GM12878 (cell line): ENCODE data around the gene TMEM89. TPM values are rescaled to one million over a fixed set of nuclear protein-coding genes. Genes with fewer than 3 reads are reported as not detected.

ENCODE experiments used
- ATAC-seq: fragments of 200-7000 bp; cut with Tn5 transposase; 3 replicates; pipeline ENCODE4 v1.9.1; 2020; ENCODE audit warnings: mild to moderate bottlenecking, moderate library complexity
- BruUV-seq: library from RNA; stranded (reverse); fragments of 400-500 nt; replicated peaks from 2 replicates; lab custom pipeline; 2021; lab: Mats Ljungman, UMichigan
- CTCF ChIA-PET: fragments of 300-600 bp; sonication (Branson Sonifier 250); formaldehyde crosslinking; extraction: SDS; loops from one replicate; lab custom pipeline; 2021; ENCODE audit warnings: inconsistent platforms; lab: Yijun Ruan, JAX
- POLR2A ChIA-PET: fragments of 350-600 bp; formaldehyde crosslinking; extraction: SDS; loops from one replicate; lab custom pipeline; 2021; ENCODE audit warnings: inconsistent platforms; lab: Charles Lee
- RAD21 ChIA-PET: fragments of 300-600 bp; sonication (Branson Sonifier 250); formaldehyde crosslinking; loops from one replicate; lab custom pipeline; 2023; ENCODE audit warnings: antibody characterized with exemption; ENCODE audit not compliant: unreplicated experiment; lab: Charles Lee
- SMC1A ChIA-PET: fragments of 300-600 bp; sonication (Branson Sonifier 250); formaldehyde crosslinking; loops from one replicate; lab custom pipeline; 2023; ENCODE audit not compliant: unreplicated experiment, uncharacterized antibody; lab: Charles Lee
- DNase-seq: peaks from one replicate; pipeline ENCODE4 v3.0.0-alpha.2; 2011; ENCODE audit warnings: low read depth, low spot score
- FAIRE-seq: peaks from 3 replicates; lab custom pipeline; 2011; peaks lifted over from hg19 to GRCh38; lab: Jason Lieb, UNC
- H2AFZ ChIP-seq: 2 replicates; pipeline ENCODE4 v1.6.0; 2011; ENCODE audit warnings: low read depth, low read length, control low read depth; ENCODE audit not compliant: control insufficient read depth
- H3K27ac ChIP-seq: 2 replicates; pipeline ENCODE4 v1.5.1; 2011; ENCODE audit warnings: control low read depth; ENCODE audit not compliant: control insufficient read depth, insufficient read depth
- H3K27me3 ChIP-seq, 2 experiments: replicated peaks in 1 of 2; 2 replicates each; pipeline versions ENCODE4 v1.6.0 to v1.6.1; 2011; ENCODE audit warnings: low read length in 1 of 2; ENCODE audit not compliant: control insufficient read depth in 2 of 2, insufficient read depth in 2 of 2
- H3K36me3 ChIP-seq, 2 experiments: 2 replicates each; pipeline ENCODE4 v1.5.1; 2011; ENCODE audit warnings: low read length in 1 of 2; ENCODE audit not compliant: control insufficient read depth in 2 of 2, insufficient read depth in 2 of 2
- H3K4me1 ChIP-seq: 2 replicates; pipeline ENCODE4 v1.6.1; 2011; ENCODE audit warnings: mild to moderate bottlenecking, low read length, moderate library complexity, mixed read lengths; ENCODE audit not compliant: control insufficient read depth, insufficient read depth
- H3K4me2 ChIP-seq: 2 replicates; pipeline ENCODE4 v1.6.0; 2011; ENCODE audit warnings: control low read depth; ENCODE audit not compliant: control insufficient read depth, insufficient read depth
- H3K4me3 ChIP-seq: fragments of 200-600 bp; sonication (generic); 2 replicates; pipeline ENCODE4 v1.5.1; 2016
- H3K79me2 ChIP-seq: 2 replicates; pipeline ENCODE4 v1.6.0; 2011; ENCODE audit warnings: low read length; ENCODE audit not compliant: control insufficient read depth, insufficient read depth
- H3K9ac ChIP-seq: 2 replicates; pipeline ENCODE4 v1.8.0; 2011; ENCODE audit warnings: low read length, control low read depth, mixed read lengths; ENCODE audit not compliant: control insufficient read depth, insufficient read depth
- H3K9me3 ChIP-seq: replicated peaks from 3 replicates; pipeline ENCODE4 v1.5.1; 2011; ENCODE audit warnings: mild to moderate bottlenecking, low read length; ENCODE audit not compliant: control insufficient read depth, insufficient read depth
- H4K20me1 ChIP-seq: 2 replicates; pipeline ENCODE4 v1.6.0; 2011; ENCODE audit not compliant: control insufficient read depth, insufficient read depth
- CREM ChIP-seq: IDR thresholded peaks from 2 replicates; pipeline ENCODE4 v1.6.1; 2014; ENCODE audit warnings: antibody characterized with exemption, low read depth
- CUX1 ChIP-seq: IDR thresholded peaks from 2 replicates; pipeline ENCODE4 v1.6.1; 2012; ENCODE audit warnings: improper control_type of control experiment, low read depth, low read length; ENCODE audit not compliant: insufficient replicate concordance
- DPF2 ChIP-seq: fragments of 450-650 bp; IDR thresholded peaks from 2 replicates; pipeline ENCODE4 v1.6.1; 2017; ENCODE audit warnings: mild to moderate bottlenecking
- FOXK2 ChIP-seq: fragments of 450-650 bp; IDR thresholded peaks from 2 replicates; pipeline ENCODE4 v1.6.1; 2017; ENCODE audit warnings: mild to moderate bottlenecking, moderate library complexity
- MTA2 ChIP-seq: fragments of 450-650 bp; IDR thresholded peaks from 2 replicates; pipeline ENCODE4 v1.6.1; 2016; ENCODE audit warnings: low read depth, mild to moderate bottlenecking, moderate library complexity
- NFIC ChIP-seq: IDR thresholded peaks from 2 replicates; pipeline ENCODE4 v1.6.1; 2012; ENCODE audit warnings: low read depth, mild to moderate bottlenecking, inconsistent platforms, low read length, moderate library complexity
- POLR2A ChIP-seq: IDR thresholded peaks from 2 replicates; pipeline ENCODE4 v1.6.1; 2011; ENCODE audit warnings: low read depth, mild to moderate bottlenecking, low read length
- RFX5 ChIP-seq: IDR thresholded peaks from 2 replicates; pipeline ENCODE4 v1.6.1; 2011; ENCODE audit warnings: low read depth, low read length, improper control_type of control experiment
- SIX5 ChIP-seq: IDR thresholded peaks from 2 replicates; pipeline ENCODE4 v1.6.1; 2011; ENCODE audit warnings: mild to moderate bottlenecking, low read depth, low read length, moderate library complexity; ENCODE audit not compliant: severe bottlenecking
- SMAD1 ChIP-seq: fragments of 450-650 bp; IDR thresholded peaks from 2 replicates; pipeline ENCODE4 v1.6.1; 2018; ENCODE audit warnings: mild to moderate bottlenecking, low read depth; ENCODE audit not compliant: partially characterized antibody
- YBX1 ChIP-seq: fragments of 450-650 bp; IDR thresholded peaks from 2 replicates; pipeline ENCODE4 v1.6.1; 2016; ENCODE audit warnings: antibody characterized with exemption
- ZZZ3 ChIP-seq: IDR thresholded peaks from 2 replicates; pipeline ENCODE4 v1.6.1; 2011; ENCODE audit warnings: low read depth; ENCODE audit not compliant: control insufficient read depth, insufficient read length
- WGBS: methylation state at CpG from one replicate; pipeline ENCODE4 v1.1.6; 2016; ENCODE audit warnings: low lambda C conversion rate; ENCODE audit not compliant: insufficient replicate concordance, insufficient coverage; ENCODE audit errors: missing lambda C conversion rate; 5-methylcytosine and 5-hydroxymethylcytosine counted together
- in situ Hi-C: fragments of 300-500 bp; cut with MboI; formaldehyde crosslinking; loops from 9 replicates; pipeline ENCODE4 v1.14.3; 2018; ENCODE audit warnings: mixed read lengths
- intact Hi-C: fragments of 100-400 bp; cut with micrococcal nuclease; formaldehyde crosslinking; loops from one replicate; pipeline ENCODE4 v1.14.2; 2022; ENCODE audit not compliant: unreplicated experiment
- polyA plus RNA-seq, 11 experiments: library from polyadenylated mRNA; depleted of rRNA in 4 of 11; unstranded in 6 of 11; stranded (reverse) in 5 of 11; fragments of >200 nt; fragmentation: Nextera tagmentation in 4 of 11; fragmentation: Illumina TruSeq in 1 of 11; extraction: Ambion mirVana in 4 of 11; extraction: Trizol in 1 of 11; gene quantifications; 1 replicate in 1 of 11; 2 replicates in 10 of 11; pipeline versions ENCODE4 v1.2.1 to v1.2.3, GENCODE V29; 2011 to 2016; ENCODE audit warnings: inconsistent platforms in 2 of 11, missing spikeins in 2 of 11, low read depth in 1 of 11
- total RNA-seq, 4 experiments: library from RNA; depleted of rRNA in 3 of 4; stranded (reverse); fragments of >200 nt in 3 of 4; fragmentation: Illumina TruSeq in 1 of 4; extraction: Trizol in 1 of 4; gene quantifications; 2 replicates each; pipeline versions ENCODE4 v1.2.1 to v1.2.3, GENCODE V29; 2013 to 2021
- TF ChIP-seq, protein P1 (sequence below), 3 experiments: IDR thresholded peaks in 2 of 3; conservative IDR thresholded peaks in 1 of 3; 2 replicates each; pipeline ENCODE4 v1.5.1; 2011; ENCODE audit warnings: low read depth in 3 of 3, low read length in 3 of 3, mild to moderate bottlenecking in 3 of 3, control low read depth in 2 of 3, moderate library complexity in 2 of 3, inconsistent platforms in 1 of 3, mixed read lengths in 1 of 3; ENCODE audit not compliant: control insufficient read depth in 2 of 3, insufficient read depth in 1 of 3; ENCODE audit errors: extremely low read depth in 1 of 3
- TF ChIP-seq, protein P2 (sequence below): fragments of 450-650 bp; IDR thresholded peaks from 2 replicates; pipeline ENCODE4 v1.6.1; 2017; ENCODE audit warnings: mild to moderate bottlenecking, moderate library complexity

TMEM89 gene
- total and polyA plus RNA-seq, 10 of the 15 experiments (the other 5 are each of a cell fraction or from before 2014, with no cell fraction given) = not detected

DNA sequence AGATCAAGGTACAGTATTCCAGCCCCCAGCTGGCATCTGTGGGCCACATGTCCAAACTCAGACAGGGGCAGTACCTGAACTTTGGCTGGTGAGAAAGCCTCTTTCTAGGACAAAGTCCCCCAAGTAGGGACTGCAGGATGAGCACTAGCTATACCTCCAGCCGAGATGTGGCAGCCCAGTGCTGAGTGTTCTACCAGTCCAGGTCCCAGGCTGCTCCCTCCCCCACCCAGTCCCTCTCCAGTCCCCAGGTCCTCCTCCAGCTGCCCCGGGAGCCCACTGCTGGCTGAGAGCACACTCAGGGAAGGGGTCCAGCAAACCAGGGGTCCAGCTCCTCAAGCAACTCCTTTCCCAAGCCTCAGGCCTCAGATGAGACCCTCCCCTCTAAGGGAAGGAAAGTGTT lies 12.2 kb upstream of the TMEM89 start:
- POLR2A ChIA-PET = interaction anchor here (1.7 kb wide), 1 partner anchor 161 kb away, joined by 5 read pairs; no protein-coding TSS in a partner anchor
- BruUV-seq = no TSS peak
- in situ Hi-C loops = no loop called here
- TF ChIP-seq SMAD1 (no peak), POLR2A (no peak), CUX1 (no peak), CREM (no peak), RFX5 (no peak), FOXK2 (no peak), YBX1 (no peak), NFIC (no peak), ZZZ3 (no peak), DPF2 (no peak), MTA2 (no peak), SIX5 (no peak)
- TF ChIP-seq, protein P1, sequence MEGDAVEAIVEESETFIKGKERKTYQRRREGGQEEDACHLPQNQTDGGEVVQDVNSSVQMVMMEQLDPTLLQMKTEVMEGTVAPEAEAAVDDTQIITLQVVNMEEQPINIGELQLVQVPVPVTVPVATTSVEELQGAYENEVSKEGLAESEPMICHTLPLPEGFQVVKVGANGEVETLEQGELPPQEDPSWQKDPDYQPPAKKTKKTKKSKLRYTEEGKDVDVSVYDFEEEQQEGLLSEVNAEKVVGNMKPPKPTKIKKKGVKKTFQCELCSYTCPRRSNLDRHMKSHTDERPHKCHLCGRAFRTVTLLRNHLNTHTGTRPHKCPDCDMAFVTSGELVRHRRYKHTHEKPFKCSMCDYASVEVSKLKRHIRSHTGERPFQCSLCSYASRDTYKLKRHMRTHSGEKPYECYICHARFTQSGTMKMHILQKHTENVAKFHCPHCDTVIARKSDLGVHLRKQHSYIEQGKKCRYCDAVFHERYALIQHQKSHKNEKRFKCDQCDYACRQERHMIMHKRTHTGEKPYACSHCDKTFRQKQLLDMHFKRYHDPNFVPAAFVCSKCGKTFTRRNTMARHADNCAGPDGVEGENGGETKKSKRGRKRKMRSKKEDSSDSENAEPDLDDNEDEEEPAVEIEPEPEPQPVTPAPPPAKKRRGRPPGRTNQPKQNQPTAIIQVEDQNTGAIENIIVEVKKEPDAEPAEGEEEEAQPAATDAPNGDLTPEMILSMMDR (IDR thresholded peaks at IDR 0.05 in 2 of 3, conservative IDR thresholded peaks at IDR 0.05 in 1 of 3; ENCODE audit: control insufficient read depth in 2 of 3, extremely low read depth in 1 of 3, insufficient read depth in 1 of 3, low read depth in 3 of 3, low read length in 3 of 3) = no peak
- TF ChIP-seq, protein P2, sequence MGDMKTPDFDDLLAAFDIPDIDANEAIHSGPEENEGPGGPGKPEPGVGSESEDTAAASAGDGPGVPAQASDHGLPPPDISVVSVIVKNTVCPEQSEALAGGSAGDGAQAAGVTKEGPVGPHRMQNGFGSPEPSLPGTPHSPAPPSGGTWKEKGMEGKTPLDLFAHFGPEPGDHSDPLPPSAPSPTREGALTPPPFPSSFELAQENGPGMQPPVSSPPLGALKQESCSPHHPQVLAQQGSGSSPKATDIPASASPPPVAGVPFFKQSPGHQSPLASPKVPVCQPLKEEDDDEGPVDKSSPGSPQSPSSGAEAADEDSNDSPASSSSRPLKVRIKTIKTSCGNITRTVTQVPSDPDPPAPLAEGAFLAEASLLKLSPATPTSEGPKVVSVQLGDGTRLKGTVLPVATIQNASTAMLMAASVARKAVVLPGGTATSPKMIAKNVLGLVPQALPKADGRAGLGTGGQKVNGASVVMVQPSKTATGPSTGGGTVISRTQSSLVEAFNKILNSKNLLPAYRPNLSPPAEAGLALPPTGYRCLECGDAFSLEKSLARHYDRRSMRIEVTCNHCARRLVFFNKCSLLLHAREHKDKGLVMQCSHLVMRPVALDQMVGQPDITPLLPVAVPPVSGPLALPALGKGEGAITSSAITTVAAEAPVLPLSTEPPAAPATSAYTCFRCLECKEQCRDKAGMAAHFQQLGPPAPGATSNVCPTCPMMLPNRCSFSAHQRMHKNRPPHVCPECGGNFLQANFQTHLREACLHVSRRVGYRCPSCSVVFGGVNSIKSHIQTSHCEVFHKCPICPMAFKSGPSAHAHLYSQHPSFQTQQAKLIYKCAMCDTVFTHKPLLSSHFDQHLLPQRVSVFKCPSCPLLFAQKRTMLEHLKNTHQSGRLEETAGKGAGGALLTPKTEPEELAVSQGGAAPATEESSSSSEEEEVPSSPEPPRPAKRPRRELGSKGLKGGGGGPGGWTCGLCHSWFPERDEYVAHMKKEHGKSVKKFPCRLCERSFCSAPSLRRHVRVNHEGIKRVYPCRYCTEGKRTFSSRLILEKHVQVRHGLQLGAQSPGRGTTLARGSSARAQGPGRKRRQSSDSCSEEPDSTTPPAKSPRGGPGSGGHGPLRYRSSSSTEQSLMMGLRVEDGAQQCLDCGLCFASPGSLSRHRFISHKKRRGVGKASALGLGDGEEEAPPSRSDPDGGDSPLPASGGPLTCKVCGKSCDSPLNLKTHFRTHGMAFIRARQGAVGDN = no peak

More for the DNA sequence above, 12.2 kb upstream of the TMEM89 start:
- no peak for FAIRE-seq
- Histone ChIP-seq H3K4me3 (0 out of 2 replicates have a peak overlapping the region, but pooled peaks have one; percentile 77), H3K9me3 (no peaks in the 10 kb centered on the region), H3K4me2 (peak overlapping the region; percentile 58), H3K79me2 (peaks cover 3% of the 10 kb centered on the region), H3K9ac (no peak overlapping the region), H4K20me1 (no peaks in the 10 kb centered on the region), H2AFZ (no peak overlapping the region), H3K4me1 (peaks cover 11% of the 10 kb centered on the region; the same call in 1 of the 2 replicates), H3K27me3 (no peaks in the 10 kb centered on the region), H3K27ac (no peak overlapping the region), H3K36me3 (peaks cover 0 to 4% of the 10 kb centered on the region in 2 experiments; a peak in 3 of 4 replicates)
- ChIA-PET CTCF (interaction anchor here (1.4 to 4.6 kb wide), 7 partner anchors 10 to 354 kb away, joined by 3 to 48 read pairs (median 7); partner anchors contain the start of gene PFKFB4), SMC1A (no interaction called here), RAD21 (interaction anchor here (2.7 to 3.5 kb wide), 2 partner anchors 76 to 233 kb away, joined by 18 to 32 read pairs; partner anchors contain the start of gene PFKFB4)
- 72% methylated on average over 2 of the region's 2 CpGs for WGBS
- intact Hi-C loops = loop anchor here (2.0 kb wide), 2 partner anchors 25 to 29 kb away; partner anchors contain the start of genes CELSR3 and UQCRC1
- no peak for DNase-seq
- no peak for ATAC-seq
